NT2/D1 (cell line): ENCODE data around the gene PLSCR4.

Experiments used
- SUZ12 ChIP-seq: IDR thresholded peaks from 2 replicates; pipeline ENCODE4 v1.6.1; 2011; ENCODE audit not compliant: insufficient read length, insufficient read depth; ENCODE audit errors: extremely low read depth
- YY1 ChIP-seq: IDR thresholded peaks from 2 replicates; pipeline ENCODE4 v1.6.1; 2011; ENCODE audit not compliant: insufficient read length, insufficient read depth
- ZNF274 ChIP-seq: IDR thresholded peaks from 2 replicates; pipeline ENCODE4 v1.6.1; 2011; ENCODE audit warnings: mild to moderate bottlenecking, low read depth, low read length

- TF ChIP-seq YY1 = no peak
- no peak for TF ChIP-seq ZNF274
- no peak for TF ChIP-seq SUZ12
These were observed 14.8 kb upstream of the PLSCR4 start for GRCh38 chr3:146265720-146266119.
